Activated T-cell treated with anti-CD3 and anti-CD28 coated beads for 48 hours (primary cell): ENCODE data around the gene TEX38.
"Not testable (repeated sequence)": the region's sequence is repeated elsewhere in the genome, so short reads cannot be mapped to it uniquely, and the experiment has no call there.

ENCODE experiments used
- DNase-seq: peaks from one replicate; pipeline ENCODE4 v3.0.0-alpha.2; 2020; ENCODE audit warnings: low read depth

The TEX38 gene

GRCh38 chr1:46689356-46689755, 17.7 kb downstream of the TEX38 start:
- DNase-seq, result no peak

GRCh38 chr1:46689897-46690296, 18.2 kb downstream of the TEX38 start:
- no peak for DNase-seq

GRCh38 chr1:46690931-46691421, 19.3 kb downstream of the TEX38 start:
- DNase-seq, result no peak

GRCh38 chr1:46691997-46692790, 20.5 kb downstream of the TEX38 start:
- DNase-seq, result no peak

- no peak for DNase-seq
These were observed 21.4 kb downstream of the TEX38 start for GRCh38 chr1:46692811-46693770.

GRCh38 chr1:46694676-46695075, 23.0 kb downstream of the TEX38 start:
- not testable (repeated sequence) for DNase-seq

- DNase-seq, result no peak
These were observed 25.4 kb downstream of the TEX38 start for GRCh38 chr1:46697053-46697452.

- DNase-seq, result no peak
These were observed 28.0 kb downstream of the TEX38 start for GRCh38 chr1:46699666-46700065.

GRCh38 chr1:46703927-46704641, 32.4 kb downstream of the TEX38 start:
- DNase-seq, result no peak

GRCh38 chr1:46705408-46705807, 33.8 kb downstream of the TEX38 start:
- no peak for DNase-seq

- no peak for DNase-seq
These were observed 36.5 kb downstream of the TEX38 start for GRCh38 chr1:46708121-46708520.

- DNase-seq, result no peak
These were observed 43.3 kb downstream of the TEX38 start for GRCh38 chr1:46714976-46715375.

GRCh38 chr1:46717654-46718053, 46.0 kb downstream of the TEX38 start:
- no peak for DNase-seq

GRCh38 chr1:46718340-46718726, 46.7 kb downstream of the TEX38 start:
- DNase-seq, result no peak

- peak; percentile 99 for DNase-seq
These were observed 47.3 kb downstream of the TEX38 start, which contains the start of gene EFCAB14 for GRCh38 chr1:46718727-46719622. TSS of gene EFCAB14 (minus strand) at chr1:46719114. CDS start at chr1:46718087, 1,027 bp downstream.

GRCh38 chr1:46719689-46720088, 48.0 kb downstream of the TEX38 start:
- DNase-seq, result no peak

GRCh38 chr1:46720319-46720718, 48.7 kb downstream of the TEX38 start:
- DNase-seq, result not testable (repeated sequence)

GRCh38 chr1:46721204-46721603, 49.5 kb downstream of the TEX38 start:
- no peak for DNase-seq

GRCh38 chr1:46721686-46722205, 50.1 kb downstream of the TEX38 start:
- DNase-seq, result no peak
